SH-SY5Y (cell line): Measurements from ENCODE around the gene SIX2.

Experiments
- GATA2 ChIP-seq: IDR thresholded peaks from 2 replicates; pipeline ENCODE4 v1.6.1; 2011; ENCODE audit warnings: mild to moderate bottlenecking, low read depth, low read length
- GATA3 ChIP-seq: IDR thresholded peaks from 2 replicates; pipeline ENCODE4 v1.6.1; 2011; ENCODE audit warnings: low read depth, mild to moderate bottlenecking, low read length, moderate library complexity

- TF ChIP-seq GATA2: no peak
- no peak for TF ChIP-seq GATA3
These were observed 2.7 kb upstream of the SIX2 start for GRCh38 chr2:45011621-45012602.
